NT2/D1 (cell line): Measurements from ENCODE around the gene MON2.

Source experiments
- SUZ12 ChIP-seq: IDR thresholded peaks from 2 replicates; pipeline ENCODE4 v1.6.1; 2011; ENCODE audit not compliant: insufficient read length, insufficient read depth; ENCODE audit errors: extremely low read depth
- YY1 ChIP-seq: IDR thresholded peaks from 2 replicates; pipeline ENCODE4 v1.6.1; 2011; ENCODE audit not compliant: insufficient read length, insufficient read depth

DNA sequence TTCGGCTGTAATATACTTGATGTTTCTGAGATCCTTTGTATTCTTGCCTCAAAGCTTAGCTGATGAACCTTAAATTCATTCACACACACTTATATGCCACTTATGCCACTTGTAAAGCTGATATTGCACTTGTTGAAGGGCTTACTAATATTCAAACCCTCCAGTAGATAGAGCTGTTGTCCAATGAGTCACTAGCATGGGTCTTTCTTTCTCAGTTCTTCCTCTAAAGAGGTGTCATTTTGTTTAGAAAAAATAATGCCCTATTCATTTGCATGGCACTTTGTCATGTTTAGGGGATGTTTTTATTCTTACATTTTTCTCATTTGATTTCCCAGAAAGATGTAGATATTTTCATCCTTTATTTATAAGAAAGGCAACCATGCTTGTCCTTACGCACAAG, 56.4 kb downstream of the MON2 start:
- TF ChIP-seq YY1 (no peak), SUZ12 (no peak)
